Stomach smooth muscle (tissue), 2 donors: ENCODE measurements around the gene MYO15B.

Experiments
- H3K27ac ChIP-seq: one replicate; pipeline ENCODE4 v1.7.0; 2013; ENCODE audit warnings: mild to moderate bottlenecking, low read length, inconsistent platforms
- H3K27me3 ChIP-seq, 2 donors: one replicate each; pipeline ENCODE4 v1.7.0; 2013; ENCODE audit warnings: low read length in 2 of 2; ENCODE audit not compliant: insufficient read depth in 2 of 2, control insufficient read depth in 1 of 2
- H3K36me3 ChIP-seq, 2 donors: one replicate each; pipeline ENCODE4 v1.7.0; 2013; ENCODE audit warnings: low read length in 2 of 2; ENCODE audit not compliant: control insufficient read depth in 2 of 2, insufficient read depth in 2 of 2
- H3K4me1 ChIP-seq: one replicate; pipeline ENCODE4 v1.7.0; 2013; ENCODE audit warnings: low read length; ENCODE audit not compliant: control insufficient read depth, insufficient read depth
- H3K4me3 ChIP-seq, 2 donors: one replicate each; pipeline ENCODE4 v1.7.0; 2013; ENCODE audit warnings: low read length in 2 of 2
- H3K9ac ChIP-seq, 2 donors: one replicate each; pipeline ENCODE4 v1.7.0; 2013; ENCODE audit warnings: low read length in 2 of 2, mild to moderate bottlenecking in 1 of 2
- H3K9me3 ChIP-seq, 2 donors: one replicate each; pipeline ENCODE4 v1.7.0; 2013; ENCODE audit warnings: low read length in 2 of 2; ENCODE audit not compliant: control insufficient read depth in 2 of 2
- donor health status: healthy.
- donor health status: Pancreatic carcinoma.

MYO15B gene

GRCh38 chr17:75561927-75562603, 25.5 kb upstream of the MYO15B start:
- H3K27me3 ChIP-seq = no peaks in the 10 kb centered on the region
- no peaks in the 10 kb centered on the region for H3K9me3 ChIP-seq
- H3K4me1 ChIP-seq = peaks cover 4% of the 10 kb centered on the region
- no peak overlapping the region for H3K27ac ChIP-seq
- H3K9ac ChIP-seq = no peak overlapping the region
- H3K4me3 ChIP-seq = no peak overlapping the region
- H3K36me3 ChIP-seq = no peaks in the 10 kb centered on the region

- H3K27me3 ChIP-seq = no peaks in the 10 kb centered on the region
- H3K9me3 ChIP-seq = no peaks in the 10 kb centered on the region
- H3K9ac ChIP-seq = no peak overlapping the region
- H3K36me3 ChIP-seq = no peaks in the 10 kb centered on the region
- no peak overlapping the region for H3K27ac ChIP-seq
- no peaks in the 10 kb centered on the region for H3K4me1 ChIP-seq
- no peak overlapping the region for H3K4me3 ChIP-seq
These were observed 24.4 kb upstream of the MYO15B start for GRCh38 chr17:75563063-75563758.

DNA sequence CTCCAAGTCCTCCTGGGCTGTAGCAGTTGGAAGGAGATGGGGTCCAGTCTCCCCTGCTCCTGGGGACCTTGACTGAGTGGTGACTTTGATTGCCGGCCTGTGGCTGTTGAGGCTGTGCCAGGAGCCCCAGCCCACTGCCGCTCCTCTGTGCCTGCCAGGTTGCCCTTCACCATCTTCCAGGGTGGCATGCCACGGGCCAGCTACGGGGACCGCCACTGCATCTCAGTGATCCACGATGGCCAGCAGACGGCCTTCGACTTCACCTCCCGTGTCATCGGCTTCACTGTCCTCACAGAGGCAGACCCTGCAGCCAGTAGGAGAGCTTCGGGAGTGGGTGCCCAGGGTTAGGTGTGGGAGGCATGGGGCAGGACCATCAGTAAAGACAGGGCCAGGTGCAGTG, 23.4 kb upstream of the MYO15B start:
- no peak overlapping the region for H3K9ac ChIP-seq
- no peaks in the 10 kb centered on the region for H3K36me3 ChIP-seq
- H3K9me3 ChIP-seq = no peaks in the 10 kb centered on the region
- no peaks in the 10 kb centered on the region for H3K27me3 ChIP-seq
- H3K27ac ChIP-seq = no peak overlapping the region
- H3K4me1 ChIP-seq = no peaks in the 10 kb centered on the region
- H3K4me3 ChIP-seq = no peak overlapping the region

- H3K36me3 ChIP-seq = no peaks in the 10 kb centered on the region
- no peaks in the 10 kb centered on the region for H3K4me1 ChIP-seq
- H3K27me3 ChIP-seq = no peaks in the 10 kb centered on the region
- no peak overlapping the region for H3K4me3 ChIP-seq
- H3K9ac ChIP-seq = no peak overlapping the region
- no peaks in the 10 kb centered on the region for H3K9me3 ChIP-seq
- no peak overlapping the region for H3K27ac ChIP-seq
These were observed 22.5 kb upstream of the MYO15B start for GRCh38 chr17:75565066-75565465.

DNA sequence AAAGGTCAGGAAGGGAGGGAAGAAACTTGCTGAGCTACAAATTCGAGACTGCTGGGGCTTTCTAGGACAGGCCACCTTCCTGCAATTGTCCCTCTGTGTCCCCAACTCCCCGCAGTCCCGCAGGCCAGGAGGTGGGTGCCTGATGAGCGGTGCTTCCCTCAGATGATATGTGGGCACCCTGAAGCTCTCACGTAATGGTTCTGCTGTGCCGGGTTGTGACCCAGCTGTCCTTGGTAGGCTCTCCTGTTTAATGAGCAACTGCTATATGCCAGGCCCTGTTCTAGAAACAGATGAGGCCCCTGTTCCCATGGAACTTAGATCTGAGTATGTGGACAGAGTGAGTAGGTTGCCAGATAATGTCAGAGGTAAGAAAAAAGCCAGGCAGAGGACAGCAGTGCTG, 22.0 kb upstream of the MYO15B start:
- Histone ChIP-seq H3K36me3 (no peaks in the 10 kb centered on the region), H3K27ac (no peak overlapping the region), H3K9me3 (no peaks in the 10 kb centered on the region), H3K27me3 (no peaks in the 10 kb centered on the region), H3K4me1 (no peaks in the 10 kb centered on the region), H3K4me3 (no peak overlapping the region), H3K9ac (no peak overlapping the region)

DNA sequence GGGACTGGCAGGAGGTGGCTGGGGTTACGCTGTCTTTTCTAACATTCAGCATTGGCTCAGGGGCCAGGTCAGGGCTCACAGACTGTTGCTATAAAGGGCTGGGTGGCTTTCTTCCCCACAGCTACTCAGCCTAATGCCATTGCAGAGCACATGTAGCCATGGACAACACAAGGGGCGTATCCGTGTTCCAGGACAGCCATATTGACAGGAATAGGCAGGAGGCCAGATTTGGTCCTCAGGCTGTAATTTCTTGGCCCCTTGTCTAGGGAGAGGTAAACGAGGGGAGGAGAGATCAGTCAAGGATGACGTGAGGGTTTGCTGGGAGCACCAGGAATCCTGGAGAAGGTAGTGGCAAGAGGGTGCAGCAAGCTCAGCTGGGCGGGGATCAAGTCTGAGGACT, 21.2 kb upstream of the MYO15B start:
- Histone ChIP-seq H3K27ac (no peak overlapping the region), H3K9ac (no peak overlapping the region), H3K4me1 (no peaks in the 10 kb centered on the region), H3K9me3 (no peaks in the 10 kb centered on the region), H3K36me3 (no peaks in the 10 kb centered on the region), H3K4me3 (no peak overlapping the region), H3K27me3 (no peaks in the 10 kb centered on the region)

DNA sequence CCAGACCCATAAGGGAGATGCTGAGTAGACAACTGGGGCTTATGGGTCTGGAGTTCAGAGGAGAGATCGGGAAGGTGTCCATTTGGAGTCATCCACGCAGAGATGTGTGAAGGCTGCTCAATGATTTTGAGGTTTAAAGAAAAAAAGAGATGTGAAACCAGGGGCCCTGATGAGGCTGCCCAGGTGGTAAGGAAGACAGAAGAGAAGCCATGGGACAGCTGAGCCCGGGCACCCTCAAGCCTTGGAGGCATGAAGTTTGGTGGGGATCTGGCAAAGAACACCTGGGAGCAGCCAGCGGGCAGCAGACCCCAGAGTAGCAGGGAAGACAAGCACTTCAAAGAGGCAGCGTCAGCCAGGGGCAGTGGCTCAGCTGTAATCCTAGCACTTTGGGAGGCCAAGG, 20.8 kb upstream of the MYO15B start:
- Histone ChIP-seq H3K27ac (no peak overlapping the region), H3K9ac (no peak overlapping the region), H3K4me1 (no peaks in the 10 kb centered on the region), H3K27me3 (no peaks in the 10 kb centered on the region), H3K4me3 (no peak overlapping the region), H3K9me3 (no peaks in the 10 kb centered on the region), H3K36me3 (no peaks in the 10 kb centered on the region)

DNA sequence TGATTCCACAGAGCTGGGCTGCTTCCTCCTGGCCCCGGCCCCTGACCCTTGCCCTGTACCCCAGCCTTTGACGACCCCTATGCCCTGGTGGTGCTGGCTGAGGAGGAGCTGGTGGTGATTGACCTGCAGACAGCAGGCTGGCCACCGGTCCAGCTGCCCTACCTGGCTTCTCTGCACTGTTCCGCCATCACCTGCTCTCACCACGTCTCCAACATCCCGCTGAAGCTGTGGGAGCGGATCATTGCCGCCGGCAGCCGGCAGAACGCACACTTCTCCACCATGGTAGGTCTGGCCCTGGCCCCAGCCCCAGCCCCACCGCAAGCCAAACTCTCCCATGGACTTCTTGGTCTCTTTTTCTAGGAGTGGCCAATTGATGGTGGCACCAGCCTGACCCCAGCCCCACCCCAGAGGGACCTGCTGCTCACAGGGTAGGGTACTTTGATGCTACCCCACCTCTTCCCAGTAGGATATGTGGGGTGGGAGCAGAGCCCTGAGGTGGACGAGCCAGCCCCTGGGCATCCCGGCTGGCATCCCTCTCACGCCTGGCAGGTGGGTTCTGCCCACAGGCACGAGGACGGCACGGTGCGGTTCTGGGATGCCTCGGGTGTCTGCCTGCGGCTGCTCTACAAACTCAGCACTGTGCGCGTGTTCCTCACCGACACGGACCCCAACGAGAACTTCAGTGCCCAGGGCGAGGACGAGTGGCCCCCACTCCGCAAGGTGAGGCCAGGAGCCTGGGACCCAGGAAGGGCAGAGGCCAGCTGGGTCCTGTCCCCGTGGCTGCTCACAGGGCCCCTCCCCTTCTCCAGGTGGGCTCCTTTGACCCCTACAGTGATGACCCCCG, 19.0 kb upstream of the MYO15B start:
- no peak overlapping the region for H3K4me3 ChIP-seq
- no peak overlapping the region for H3K27ac ChIP-seq
- no peaks in the 10 kb centered on the region for H3K27me3 ChIP-seq
- no peaks in the 10 kb centered on the region for H3K9me3 ChIP-seq
- no peak overlapping the region for H3K9ac ChIP-seq
- no peaks in the 10 kb centered on the region for H3K4me1 ChIP-seq
- no peaks in the 10 kb centered on the region for H3K36me3 ChIP-seq

DNA sequence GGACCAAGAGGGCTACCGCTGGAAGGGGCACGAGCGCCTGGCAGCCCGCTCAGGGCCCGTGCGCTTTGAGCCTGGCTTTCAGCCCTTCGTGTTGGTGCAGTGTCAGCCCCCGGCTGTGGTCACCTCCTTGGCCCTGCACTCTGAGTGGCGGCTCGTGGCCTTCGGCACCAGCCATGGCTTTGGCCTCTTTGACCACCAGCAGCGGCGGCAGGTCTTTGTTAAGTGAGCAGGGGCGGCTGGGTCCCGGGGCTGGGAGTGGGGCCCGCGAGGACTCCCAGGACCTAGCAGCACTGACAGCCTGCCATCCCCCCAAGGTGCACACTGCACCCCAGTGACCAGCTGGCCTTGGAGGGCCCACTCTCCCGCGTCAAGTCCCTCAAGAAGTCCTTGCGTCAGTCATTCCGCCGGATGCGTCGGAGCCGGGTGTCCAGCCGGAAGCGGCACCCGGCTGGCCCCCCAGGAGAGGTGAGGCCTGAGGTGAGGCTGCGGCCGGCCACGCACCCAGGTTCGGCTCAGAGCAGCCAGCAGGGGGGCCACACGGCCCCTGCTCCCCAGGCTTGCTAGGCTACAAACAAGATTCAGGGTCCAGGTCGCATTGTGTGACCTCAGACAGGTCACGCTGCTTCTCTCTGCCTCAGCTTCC, 17.4 kb upstream of the MYO15B start:
- Histone ChIP-seq H3K4me3 (no peak overlapping the region), H3K4me1 (no peaks in the 10 kb centered on the region), H3K27ac (no peak overlapping the region), H3K27me3 (no peaks in the 10 kb centered on the region), H3K36me3 (no peaks in the 10 kb centered on the region), H3K9me3 (no peaks in the 10 kb centered on the region), H3K9ac (no peak overlapping the region)

DNA sequence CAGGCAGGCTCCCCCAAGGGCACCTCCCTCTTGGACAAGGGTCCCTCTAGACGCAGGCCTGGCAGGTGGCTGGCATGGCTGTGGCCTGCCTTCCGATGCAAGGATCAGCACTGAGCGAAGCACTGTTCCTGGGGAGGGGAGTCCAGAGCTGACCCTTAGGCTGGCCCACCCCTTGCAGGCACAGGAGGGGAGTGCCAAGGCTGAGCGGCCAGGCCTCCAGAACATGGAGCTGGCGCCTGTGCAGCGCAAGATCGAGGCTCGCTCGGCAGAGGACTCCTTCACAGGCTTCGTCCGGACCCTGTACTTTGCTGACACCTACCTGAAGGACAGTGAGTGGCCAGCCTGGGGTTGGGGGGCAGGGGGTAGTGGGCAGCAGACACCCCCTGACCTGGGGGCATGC, 16.8 kb upstream of the MYO15B start:
- no peaks in the 10 kb centered on the region for H3K36me3 ChIP-seq
- H3K27ac ChIP-seq = no peak overlapping the region

More for the DNA sequence above, 16.8 kb upstream of the MYO15B start:
- Histone ChIP-seq H3K9me3 (no peaks in the 10 kb centered on the region), H3K27me3 (no peaks in the 10 kb centered on the region), H3K9ac (no peak overlapping the region), H3K4me3 (no peak overlapping the region), H3K4me1 (no peaks in the 10 kb centered on the region)
